HG03196 (cell line): ENCODE results near the gene TOPAZ1.

Experiments used
- ATAC-seq: cut with Tn5 transposase; IDR thresholded peaks from one replicate; pipeline ENCODE4 v1.9.1; 2021; ENCODE audit not compliant: unreplicated experiment

The TOPAZ1 gene

DNA sequence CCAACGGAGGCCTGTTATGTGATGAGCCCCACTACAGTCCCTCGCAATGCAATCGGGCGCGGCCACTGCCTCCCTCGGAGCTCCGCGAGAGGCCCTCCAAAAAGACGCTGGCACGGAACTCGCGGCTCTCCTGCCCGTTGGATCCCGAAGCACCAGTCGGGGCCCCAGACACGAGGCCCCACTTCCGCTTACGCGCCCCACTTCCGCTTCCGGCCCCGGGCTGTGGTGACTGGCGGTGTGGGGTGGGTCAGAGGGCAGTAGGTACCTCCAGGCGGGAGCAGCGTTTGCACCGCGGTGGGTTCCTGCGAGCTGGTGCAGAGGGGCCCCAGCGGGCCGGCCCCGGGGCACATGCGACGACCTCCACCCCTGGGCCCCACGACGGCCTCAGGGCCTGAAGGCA lies at the start of gene TOPAZ1:
TOPAZ1 (plus strand) TSS at position 181 of the 400 bp plus-strand sequence; CDS start at position 349, 168 bp downstream.
- ATAC-seq = no peak

DNA sequence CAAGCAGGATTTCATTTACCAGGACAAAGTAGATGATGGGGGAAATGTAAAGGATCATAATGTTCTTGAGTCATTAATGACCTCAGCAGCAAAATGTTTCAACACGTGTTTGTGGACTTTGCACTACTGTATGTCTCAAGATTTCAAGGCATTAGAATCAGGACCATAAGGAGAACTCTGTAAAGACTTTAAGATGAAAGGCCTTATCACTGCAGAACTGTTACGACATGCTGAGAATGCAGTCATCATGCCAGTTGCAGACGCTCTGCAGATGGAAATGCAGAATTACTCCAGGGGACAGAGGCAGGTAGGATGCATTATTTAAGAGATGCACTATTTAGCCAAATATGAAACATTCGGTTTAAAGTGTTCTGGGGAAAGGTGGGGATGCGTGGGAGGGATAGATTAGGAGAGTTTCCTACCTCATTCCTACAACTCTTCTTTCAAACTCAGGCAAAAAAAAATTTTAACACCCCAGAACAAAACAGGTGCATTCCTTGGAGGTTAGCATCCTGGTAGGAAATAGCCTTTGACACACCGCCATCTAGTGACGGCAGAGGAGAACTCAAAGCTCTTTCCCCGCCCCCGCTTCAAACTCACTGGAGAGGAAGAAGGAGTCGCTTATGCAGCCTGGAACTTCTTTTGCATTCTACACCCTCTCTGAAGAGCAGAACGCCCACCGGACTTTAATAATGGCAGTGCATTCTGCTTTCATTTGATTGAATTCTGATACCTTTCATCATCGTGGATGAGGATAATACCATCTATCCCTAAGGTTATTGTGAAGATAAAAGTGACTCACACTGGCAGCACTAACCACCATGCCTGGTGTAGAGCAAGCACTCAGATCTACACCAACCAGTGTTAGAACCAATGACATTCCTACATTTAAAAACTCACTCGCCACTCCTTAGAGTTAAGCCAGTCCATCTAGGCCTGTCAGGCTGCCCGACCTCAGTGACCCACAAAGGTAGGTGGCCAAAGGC lies 43.1 kb upstream of the TOPAZ1 start:
- no peak for ATAC-seq

DNA sequence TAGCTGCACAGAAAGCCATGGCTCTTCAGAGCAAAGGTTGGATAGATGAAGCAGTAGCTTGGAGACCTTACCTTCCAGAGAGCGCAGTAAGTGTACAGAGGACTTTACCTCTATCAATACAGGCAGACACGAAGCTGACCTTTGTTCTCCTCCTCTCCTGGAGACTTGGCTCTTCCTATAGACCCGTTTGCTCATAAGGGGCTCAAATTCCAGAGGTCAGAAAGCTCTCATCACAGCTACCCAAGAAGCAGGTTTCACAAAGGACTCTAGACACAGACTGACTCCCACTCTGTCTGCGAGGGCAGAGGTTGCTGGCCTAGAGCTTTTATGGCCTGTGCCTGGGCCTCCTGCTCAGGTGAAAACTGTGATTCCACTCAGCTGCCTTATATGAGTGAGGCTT lies 35.4 kb upstream of the TOPAZ1 start:
- no peak for ATAC-seq

DNA sequence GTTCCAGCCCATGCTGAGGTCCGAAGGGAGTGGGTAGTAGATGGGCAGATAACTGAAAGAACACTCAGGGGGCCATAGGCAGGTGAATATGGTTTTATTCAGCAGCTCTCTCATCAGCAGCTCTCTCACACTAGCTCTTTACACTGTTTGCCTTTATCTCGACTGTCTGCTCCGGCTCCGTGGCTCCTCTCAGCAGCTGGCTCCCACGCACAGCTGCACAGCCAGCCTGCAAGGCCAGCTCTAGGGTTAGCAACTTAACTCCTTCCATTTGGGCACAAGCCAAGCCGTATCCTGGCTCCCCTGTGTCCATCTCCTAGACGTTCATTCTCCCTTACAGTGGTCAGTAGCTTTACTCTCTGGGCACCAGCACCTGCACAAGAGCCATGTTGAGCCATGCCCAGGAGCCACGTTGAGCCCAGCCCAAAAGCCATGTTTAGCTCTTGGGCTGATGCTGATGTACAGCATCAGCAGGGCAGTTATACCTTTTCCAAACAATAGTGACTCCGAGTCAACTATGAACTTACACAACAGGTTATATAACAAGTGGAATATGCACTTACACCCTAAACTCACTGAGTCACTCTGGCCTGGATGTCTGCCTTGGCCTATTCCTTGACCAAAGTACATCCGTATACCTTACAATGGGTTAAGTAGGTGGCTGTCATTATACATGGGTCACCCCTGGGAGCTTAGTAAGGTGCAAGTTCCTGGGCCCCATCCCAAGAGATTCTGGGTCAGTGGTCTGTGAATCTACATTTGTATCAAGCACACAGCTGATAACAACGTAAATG lies 34.6 kb upstream of the TOPAZ1 start:
- no peak for ATAC-seq

DNA sequence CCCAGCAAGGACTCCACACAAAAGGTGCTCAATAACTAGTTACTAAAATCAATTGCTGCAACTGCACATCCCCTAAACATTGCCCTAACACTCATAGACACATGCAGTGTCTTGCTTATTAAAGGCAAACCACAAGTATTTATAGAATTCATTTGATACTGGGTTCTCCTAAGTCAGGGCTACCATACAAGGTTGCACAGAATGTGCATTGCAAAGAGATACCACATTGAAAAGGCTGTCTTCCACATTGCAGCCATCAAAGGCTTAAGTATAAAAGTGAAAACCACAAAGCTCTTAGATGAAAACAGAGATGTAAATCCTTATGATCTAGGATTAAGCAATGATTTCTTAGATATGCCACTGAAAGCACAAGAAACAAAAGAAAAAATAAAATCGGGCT lies 33.6 kb upstream of the TOPAZ1 start:
- no peak for ATAC-seq

DNA sequence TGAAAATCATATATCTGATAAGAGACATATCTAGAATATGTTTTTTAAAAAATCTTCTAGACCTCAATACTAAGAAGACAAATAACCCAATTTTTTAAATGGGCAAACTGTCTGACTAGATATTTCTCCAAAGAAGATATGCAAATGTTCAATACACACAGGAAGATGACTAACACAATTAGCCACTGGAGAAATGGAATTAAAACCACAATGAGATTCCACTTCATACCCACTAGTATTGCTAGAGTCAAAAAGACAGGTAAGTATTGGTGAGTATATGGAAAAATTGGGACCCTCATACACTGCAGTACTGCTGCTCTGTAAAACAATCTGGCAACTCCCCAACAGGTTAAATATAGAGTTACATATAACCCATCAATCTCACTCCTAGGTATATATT lies 33.1 kb upstream of the TOPAZ1 start:
- no peak for ATAC-seq

DNA sequence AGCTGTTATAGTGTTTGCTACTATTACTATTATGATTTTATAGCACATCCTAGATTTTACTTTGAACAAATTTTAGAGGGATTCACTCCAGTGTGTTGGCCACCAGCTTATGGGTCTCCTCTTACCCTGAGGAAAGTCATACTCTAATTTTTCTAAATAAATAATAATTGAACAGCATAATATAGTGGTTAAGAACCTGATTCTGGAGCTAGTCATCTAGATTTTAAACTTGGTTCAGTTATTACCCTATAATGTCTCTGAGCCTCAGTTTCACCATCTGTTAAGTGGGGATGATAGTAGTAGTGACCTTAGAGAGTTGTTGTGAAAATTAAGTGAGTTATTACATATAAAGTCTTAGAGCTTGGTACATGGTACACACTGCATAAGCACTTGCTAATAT lies 30.7 kb upstream of the TOPAZ1 start:
- no peak for ATAC-seq

DNA sequence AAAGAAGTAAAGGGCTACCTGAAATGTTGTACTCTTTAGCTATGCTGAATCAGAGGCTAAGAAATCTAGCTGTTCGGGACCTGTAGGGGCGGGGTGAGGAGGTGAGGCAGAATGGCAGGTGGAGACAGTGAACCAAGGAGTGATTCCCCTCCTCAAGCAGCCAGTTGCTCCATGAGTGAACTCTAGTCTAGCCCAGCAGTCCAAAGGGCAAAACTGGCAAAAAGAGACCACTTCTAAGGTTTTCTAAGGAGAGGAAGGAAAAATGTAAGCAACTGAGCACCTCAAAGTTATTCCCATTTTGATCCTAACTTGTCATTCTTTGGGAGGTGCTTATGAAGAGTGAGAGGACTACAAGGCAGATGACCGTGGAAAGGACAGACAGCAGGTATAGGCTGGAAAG lies 19.3 kb upstream of the TOPAZ1 start:
- no peak for ATAC-seq

DNA sequence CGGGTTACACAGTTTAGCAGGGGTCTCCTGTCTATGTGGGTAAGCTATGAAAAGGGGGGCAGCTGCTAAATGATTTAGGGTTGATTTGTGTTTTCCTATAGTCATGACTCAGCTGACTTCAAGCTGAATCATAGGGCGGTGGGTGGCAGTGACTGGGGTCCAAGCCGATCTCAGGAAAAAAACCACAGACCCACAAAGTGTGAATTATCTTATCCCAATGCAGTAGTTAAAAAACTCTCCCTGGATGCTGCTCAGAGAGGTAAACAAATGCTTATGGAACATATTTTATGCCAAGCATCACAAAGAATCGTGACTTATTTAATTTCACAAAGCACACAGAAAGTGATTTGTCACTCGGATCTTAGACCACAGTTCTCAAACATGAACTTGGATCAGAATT lies 18.4 kb upstream of the TOPAZ1 start:
- ATAC-seq = no peak

DNA sequence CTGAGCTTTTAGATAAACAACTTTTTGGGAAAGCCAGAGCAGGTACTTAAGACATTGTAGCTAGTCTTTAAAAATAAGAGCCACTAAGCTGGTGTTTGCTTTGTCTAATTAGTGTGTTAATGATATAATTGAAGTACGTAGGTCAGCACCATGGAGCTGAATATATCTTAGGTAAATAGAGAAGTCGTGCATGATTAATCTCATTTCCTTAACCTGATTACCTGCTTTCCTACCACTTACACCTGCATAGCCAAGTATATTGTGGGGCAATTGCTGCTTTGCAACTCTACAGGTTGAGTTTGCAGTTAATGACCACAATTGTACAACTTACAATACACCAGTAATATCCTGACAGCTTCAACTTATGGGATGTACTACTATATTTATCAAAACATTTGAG lies 17.6 kb upstream of the TOPAZ1 start:
- no peak for ATAC-seq

DNA sequence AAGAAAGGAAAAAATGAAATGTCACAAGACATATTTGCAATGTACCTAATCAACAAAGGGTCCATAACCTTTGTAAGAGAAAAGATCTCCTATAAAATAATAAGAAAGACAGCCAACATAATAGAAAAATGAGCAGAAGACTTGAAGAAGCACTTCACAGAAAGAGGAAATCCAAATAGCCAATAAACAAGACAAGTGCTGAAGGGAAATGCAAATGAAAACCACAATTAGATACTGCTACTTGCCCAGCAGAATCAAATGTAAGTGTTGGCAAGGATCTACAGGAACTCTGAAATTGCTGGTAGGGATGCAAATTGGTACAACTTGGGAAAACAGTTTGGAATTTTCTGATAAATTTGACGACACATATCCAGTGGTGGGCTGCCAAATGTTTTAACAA lies 15.1 kb upstream of the TOPAZ1 start:
- ATAC-seq = no peak

DNA sequence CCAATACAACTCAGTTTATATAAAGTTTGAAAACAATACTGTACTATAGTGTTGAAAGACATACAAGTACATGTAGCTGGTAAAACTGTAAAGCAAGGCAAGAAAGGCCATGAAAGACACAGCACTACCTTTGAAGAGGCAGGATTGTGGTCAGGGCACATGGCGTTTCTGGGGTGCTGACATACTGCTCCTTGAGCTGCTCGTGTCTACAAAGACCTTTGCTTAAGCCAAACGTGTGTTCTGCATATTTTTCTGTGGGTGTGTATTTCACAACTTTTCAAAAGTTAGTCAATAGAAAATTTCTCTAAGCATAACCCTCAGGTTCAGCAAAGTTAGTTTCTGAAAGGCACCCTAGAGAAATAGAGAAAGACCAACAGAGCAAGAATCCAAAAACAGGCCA lies 14.1 kb upstream of the TOPAZ1 start:
- no peak for ATAC-seq

DNA sequence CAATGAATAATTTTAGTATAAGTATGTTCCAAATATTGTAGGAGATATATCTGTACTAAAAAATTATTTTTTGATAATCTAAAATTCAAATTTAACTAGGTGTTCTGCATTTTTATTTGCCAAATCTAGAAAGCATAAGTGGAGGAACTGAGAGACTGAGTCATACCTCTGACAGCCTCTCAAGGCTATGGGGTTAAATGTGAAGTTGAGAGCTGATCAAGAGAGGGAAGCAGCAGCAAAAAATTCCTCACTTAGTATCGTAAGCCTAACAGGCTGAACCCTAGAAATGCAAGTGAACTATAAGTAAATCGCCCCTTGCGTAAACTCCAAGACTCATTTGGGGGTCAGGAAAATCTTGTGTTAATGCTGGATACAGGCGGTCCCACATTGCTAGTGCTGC lies 12.8 kb upstream of the TOPAZ1 start:
- ATAC-seq = no peak

DNA sequence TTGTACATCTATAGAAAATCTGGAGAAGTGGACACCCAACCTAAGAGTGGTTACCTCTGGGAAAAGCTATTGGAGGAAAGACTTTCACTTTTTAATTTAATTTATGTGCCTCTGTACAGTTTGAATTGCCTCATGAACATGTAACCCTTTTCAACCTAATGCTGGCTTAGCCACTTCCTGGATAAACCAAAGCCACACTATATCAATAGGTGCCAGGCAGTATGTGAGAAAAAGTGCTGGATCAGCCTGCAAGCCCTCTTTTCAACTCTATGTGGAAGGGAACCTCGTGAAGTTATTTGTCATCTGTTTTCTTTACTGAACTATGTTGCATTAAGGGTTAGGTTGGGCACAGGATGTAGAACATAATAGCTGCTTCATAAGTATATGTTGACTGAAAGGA lies 9.3 kb upstream of the TOPAZ1 start:
- ATAC-seq = no peak

DNA sequence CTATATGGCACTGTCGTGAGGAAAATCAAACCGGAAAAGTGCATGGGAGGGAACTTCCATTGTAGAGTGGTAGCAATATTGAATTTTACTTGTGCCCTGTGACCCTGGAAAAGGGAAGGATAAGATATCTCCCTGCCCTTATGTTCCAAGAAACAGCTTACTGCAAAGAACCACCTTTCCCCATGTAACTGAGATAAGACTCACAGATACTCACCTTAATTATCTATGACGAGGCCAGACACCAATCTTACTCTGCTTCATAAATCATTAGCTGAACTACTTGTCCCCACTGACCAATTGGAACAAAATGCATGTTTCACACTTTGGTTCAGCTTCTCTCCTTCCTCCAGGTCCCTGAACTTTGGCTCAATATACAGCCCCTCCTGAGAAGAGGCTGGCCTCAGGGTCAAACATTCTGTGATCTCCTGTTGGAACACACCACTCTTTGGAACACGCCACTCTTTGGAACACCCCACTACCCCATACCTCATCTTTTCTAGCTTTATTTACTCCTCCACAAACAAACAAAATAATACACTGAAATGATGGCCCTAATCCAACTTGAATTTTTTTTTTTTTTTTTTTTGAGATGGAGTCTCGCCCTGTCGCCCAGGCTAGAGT lies 6.9 kb upstream of the TOPAZ1 start:
- ATAC-seq = no peak

DNA sequence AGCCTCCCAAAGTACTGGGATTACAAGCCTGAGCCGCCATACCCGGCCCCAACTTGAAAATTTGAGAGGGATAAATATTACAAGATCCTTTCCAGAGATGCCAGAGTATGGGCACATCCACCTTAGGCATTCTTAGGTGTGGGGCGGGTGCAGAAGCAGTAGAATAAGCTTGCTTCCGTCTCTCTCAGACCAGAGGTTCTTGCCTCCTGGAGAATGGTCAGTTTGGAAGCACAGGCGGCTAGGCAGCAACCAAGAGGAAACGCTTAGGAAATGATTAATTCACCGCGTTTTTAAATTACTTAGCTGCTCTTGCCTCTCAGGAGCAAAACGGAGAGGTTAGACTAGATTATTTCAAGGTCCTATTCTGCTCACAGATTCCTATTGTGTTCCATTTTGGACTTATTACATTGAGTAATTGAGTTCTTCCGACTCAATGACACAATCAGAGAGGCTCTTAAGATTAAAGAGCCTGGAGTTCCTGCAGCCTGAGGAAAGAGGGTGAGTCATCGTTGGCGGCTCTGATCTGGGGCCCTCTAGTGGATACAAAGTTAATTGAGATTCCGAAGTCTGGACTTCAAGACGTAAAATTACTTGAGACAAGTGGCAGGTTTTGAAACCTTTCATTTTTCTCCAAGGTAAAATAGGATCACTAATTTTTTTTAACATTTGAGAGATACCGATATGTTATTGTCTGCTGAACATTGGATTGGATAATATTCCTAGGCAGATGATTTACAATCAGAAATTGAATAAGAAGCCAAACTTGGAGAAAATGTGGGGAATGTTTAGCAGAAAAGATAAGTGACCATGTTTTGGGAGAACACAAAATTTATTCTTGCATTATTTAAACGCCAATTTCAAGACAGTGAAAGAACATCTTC lies 5.8 kb upstream of the TOPAZ1 start:
- peak; percentile 76 for ATAC-seq

DNA sequence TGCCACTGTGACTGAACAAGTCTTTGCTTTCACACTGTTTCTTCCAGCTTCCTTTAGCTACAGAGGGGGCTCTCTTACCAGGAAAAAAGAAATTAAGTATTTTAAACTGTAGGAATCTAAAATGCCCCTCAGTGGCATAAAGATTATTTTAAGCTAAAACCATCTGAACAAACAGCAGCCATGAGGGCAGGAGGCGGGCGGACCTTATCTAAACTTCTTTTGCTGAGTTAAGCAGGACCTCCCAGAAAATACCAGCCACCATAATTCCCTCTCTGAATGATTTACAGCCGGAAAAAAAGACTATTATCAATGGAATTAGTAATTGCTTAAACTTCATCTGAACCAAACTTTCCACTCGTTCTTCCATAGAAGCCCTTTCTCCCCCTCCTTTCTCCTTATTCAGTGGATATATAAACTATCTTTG lies 5.2 kb upstream of the TOPAZ1 start:
- ATAC-seq = no peak

DNA sequence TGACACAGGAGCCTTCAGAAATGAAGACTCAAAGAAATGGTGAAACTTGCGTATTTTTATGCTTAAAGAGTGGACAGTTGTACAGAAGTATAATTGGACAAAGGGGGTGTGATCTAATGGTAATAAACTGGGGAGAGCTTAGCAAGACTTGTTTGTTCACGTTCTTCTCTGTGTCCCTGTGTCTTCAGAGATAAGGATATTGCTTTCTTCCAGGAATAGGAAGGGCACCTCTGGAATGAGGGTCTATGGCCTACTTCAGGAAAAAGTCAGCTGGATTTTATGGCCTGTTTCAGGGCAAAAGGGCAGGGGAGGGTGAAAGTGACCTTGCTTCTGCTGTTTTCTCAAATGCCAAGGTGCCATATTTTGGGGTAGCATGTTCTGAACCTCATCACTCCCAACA lies 4.5 kb upstream of the TOPAZ1 start:
- no peak for ATAC-seq

DNA sequence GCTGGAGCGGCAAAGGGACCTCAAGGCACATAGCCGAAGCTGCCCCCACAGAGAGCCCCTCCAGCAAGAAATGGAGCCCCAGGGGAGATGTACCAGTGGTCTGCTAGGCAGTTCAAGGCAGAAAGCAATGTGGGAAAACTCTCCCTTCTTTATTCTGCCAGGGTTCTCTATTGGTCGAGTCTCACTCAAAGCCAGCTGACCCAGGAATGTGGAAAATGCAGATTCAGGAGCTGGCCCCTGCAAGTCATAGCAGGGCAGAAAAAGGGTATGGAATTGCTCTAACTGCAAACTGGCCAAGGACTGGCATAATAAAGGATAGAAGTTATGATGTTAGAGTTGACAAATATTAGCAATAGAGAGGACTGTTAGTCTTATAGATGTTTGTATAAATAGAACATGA lies 4.0 kb upstream of the TOPAZ1 start:
- no peak for ATAC-seq

DNA sequence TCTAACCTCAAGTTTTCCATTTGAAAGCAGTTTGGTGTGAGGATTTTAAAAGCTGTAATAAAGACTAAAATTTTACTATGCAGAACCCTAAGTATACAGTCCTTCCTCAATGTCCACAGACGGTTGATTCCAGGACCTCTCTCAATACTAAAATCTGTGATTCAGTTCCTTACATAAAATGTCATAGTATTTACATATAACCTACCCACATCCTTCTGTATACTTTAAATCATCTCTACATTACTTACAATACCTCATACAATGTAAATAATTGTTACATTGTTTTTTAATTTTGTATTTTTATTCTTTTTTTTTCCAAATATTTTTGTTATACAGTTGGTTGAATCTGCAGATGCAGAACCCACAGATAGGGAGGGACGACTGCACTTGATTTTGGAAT lies 2.8 kb upstream of the TOPAZ1 start:
- no peak for ATAC-seq

DNA sequence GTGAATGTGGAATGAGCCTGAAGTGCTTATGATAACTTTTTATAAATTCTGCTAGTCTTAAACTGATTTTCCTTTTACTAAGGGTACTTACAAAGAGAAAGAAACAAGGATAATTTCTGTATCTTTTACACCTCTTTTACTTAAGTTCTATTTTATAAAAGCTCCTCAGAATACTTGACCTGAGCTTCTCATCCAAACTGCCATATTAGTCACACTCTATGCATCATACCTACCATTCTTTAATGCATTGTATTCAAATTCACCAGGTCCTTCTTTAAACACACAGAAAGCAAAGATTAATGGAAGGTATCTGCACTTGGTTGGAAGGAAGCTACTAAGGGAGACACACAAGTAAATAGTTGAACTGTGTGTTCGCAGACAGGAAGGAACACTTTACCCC lies 1.6 kb upstream of the TOPAZ1 start:
- no peak for ATAC-seq
